Transverse colon (tissue), 4 donors: Measurements from ENCODE around the gene ACAP3.

Experiments
- CTCF ChIP-seq, 5 experiments: fragments of 200-600 bp in 3 of 5; fragments of 450-650 bp in 2 of 5; sonication (generic) in 3 of 5; IDR thresholded peaks; 1 replicate in 2 of 5; 2 replicates in 3 of 5; pipeline ENCODE4 v1.5.1; 2016 to 2017; ENCODE audit warnings: antibody characterized with exemption in 5 of 5, inconsistent platforms in 3 of 5, mild to moderate bottlenecking in 2 of 5, moderate library complexity in 1 of 5
- EP300 ChIP-seq: sonication (generic); formaldehyde crosslinking; IDR thresholded peaks from one replicate; pipeline ENCODE4 v1.6.1; 2017; ENCODE audit warnings: antibody characterized with exemption, low read depth
- POLR2A ChIP-seq: fragments of 450-650 bp; IDR thresholded peaks from one replicate; pipeline ENCODE4 v1.6.1; 2016; ENCODE audit warnings: antibody characterized with exemption, mild to moderate bottlenecking, moderate library complexity
- POLR2AphosphoS5 ChIP-seq, 3 donors: sonication (generic); formaldehyde crosslinking; IDR thresholded peaks; one replicate each; pipeline ENCODE4 v1.6.1; 2016; ENCODE audit warnings: antibody characterized with exemption in 3 of 3

DNA sequence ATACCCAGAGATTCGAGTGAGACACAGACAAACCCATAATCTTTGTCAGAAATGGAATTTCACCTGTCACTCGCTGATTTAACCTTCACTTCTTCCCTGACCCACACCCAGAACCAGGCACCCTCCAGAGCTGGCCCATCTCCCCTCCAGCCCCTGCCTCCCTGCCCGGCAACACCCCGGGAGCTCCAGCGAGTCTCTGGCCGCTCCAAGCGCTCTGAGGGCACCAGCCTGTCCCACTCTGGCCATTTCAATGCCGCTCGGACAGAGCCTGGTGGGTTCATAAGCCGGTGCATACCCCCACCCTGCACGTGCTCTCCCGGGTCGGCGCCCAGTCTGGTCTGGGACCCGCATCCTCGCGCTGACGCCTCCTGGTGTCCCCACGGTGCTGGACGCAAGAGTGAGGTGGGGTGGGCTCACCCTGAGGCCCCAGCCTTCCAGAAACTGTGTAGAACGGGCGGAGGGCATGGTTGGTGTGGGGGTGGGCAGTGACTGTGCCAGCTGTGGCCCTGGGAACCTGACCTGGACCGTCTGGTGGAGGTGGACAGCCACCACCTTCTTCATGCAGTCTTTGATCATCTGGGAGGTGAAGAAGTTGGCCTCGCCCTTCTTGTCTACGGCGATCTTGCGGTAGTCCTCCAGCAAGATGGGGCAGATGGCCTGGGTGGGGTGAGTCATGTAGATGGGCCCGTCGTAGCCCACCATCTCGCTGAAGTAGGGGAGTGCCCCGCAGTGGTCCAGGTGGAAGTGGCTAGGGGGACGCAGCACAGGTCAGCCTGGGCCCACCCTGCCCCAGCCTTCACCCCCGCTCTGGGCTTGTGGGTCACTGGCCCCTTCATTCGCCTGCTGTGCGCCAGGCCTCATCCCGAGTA lies 11.3 kb upstream of the ACAP3 start:
- TF ChIP-seq CTCF (IDR thresholded peaks at IDR 0.05) (no peak), POLR2A (no peak), EP300 (no peak), POLR2AphosphoS5 (IDR thresholded peaks at IDR 0.05) (no peak)
